Measurements from ENCODE around the gene GALNT17. TPM values are rescaled to one million over a fixed set of nuclear protein-coding genes. Genes with fewer than 3 reads are reported as not detected.
A peak's percentile ranks its signal among the peaks of the same experiment; 100 is the strongest.

GALNT17 gene
- 10 to 100 TPM in 2 of 4 donors, 1 to 10 TPM in 2; 4.4 to 33.8 (median 11.3) TPM for total RNA-seq

DNA sequence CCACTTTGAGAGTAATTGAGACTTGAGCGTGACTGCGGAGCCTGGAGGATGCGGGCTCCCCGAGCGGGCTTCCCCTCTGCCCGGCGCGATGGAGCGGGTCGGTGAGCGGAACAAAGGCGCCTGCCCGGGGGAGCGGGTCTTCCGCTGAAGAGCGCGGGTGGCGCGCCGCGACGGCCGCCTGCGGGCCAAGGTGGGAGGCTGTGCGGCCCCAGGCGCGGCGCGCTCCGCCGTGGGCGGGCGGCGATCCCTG, at the start of gene GALNT17:
Gene GALNT17 (plus strand): TSS at position 18 of the 250 bp plus-strand sequence.
- Histone ChIP-seq H3K9me3 (no peaks in the 10 kb centered on the region), H3K4me1 (peaks cover 0 to 4% of the 10 kb centered on the region in 2 donors), H3K4me3 (peak within 1 kb of the TSS; percentile 47 to 67), H3K36me3 (no peaks in the 10 kb centered on the region), H3K27ac (peak within 1 kb of the TSS; percentile 68 to 69), H3K27me3 (no peaks in the 10 kb centered on the region)
- DNase-seq = no peak
- TF ChIP-seq, protein P1, sequence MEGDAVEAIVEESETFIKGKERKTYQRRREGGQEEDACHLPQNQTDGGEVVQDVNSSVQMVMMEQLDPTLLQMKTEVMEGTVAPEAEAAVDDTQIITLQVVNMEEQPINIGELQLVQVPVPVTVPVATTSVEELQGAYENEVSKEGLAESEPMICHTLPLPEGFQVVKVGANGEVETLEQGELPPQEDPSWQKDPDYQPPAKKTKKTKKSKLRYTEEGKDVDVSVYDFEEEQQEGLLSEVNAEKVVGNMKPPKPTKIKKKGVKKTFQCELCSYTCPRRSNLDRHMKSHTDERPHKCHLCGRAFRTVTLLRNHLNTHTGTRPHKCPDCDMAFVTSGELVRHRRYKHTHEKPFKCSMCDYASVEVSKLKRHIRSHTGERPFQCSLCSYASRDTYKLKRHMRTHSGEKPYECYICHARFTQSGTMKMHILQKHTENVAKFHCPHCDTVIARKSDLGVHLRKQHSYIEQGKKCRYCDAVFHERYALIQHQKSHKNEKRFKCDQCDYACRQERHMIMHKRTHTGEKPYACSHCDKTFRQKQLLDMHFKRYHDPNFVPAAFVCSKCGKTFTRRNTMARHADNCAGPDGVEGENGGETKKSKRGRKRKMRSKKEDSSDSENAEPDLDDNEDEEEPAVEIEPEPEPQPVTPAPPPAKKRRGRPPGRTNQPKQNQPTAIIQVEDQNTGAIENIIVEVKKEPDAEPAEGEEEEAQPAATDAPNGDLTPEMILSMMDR (IDR thresholded peaks at IDR 0.05) = no peak
- no peak for TF ChIP-seq POLR2A (IDR thresholded peaks at IDR 0.05)
- intact Hi-C loops (cut with DNase I; ENCODE audit: low total_unique reads) = no loop called here

DNA sequence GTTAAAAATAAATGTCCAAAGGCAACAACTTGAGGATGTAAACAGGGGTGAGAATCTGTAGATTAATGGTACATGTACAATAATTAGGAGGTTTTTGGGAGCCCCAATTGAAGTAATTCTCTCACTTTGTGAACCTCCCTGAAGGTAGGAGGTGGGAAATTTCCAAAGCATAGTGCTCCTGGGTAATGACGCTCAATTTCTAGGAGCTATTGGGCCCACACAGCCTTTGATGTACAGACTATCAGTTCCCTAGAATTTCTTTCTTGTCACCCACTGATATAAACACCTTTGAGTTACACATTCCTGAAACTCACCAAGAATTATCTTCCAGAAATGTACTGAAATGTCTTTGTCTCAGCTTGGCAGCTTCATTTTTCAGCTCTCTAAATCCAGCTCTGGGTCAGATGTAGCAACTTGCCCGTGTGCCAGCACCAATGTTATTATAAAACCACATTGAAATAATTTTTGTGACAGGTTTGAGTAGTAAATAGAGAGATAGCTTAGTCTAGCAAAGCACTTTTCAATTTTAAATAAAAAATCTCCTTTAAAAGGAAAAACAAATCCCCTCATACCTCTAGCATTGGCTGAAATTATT, 36.6 kb upstream of the GALNT17 start:
- DNase-seq = no peak
- H3K9me3 ChIP-seq = no peaks in the 10 kb centered on the region
- no peak overlapping the region for H3K4me3 ChIP-seq
- no peaks in the 10 kb centered on the region for H3K4me1 ChIP-seq
- TF ChIP-seq, protein P1 (IDR thresholded peaks at IDR 0.05) = no peak
- no peak for TF ChIP-seq POLR2A (IDR thresholded peaks at IDR 0.05)
- H3K27ac ChIP-seq = no peak overlapping the region
- no peaks in the 10 kb centered on the region for H3K36me3 ChIP-seq
- H3K27me3 ChIP-seq = no peaks in the 10 kb centered on the region
- intact Hi-C loops (cut with DNase I; ENCODE audit: low total_unique reads) = no loop called here

DNA sequence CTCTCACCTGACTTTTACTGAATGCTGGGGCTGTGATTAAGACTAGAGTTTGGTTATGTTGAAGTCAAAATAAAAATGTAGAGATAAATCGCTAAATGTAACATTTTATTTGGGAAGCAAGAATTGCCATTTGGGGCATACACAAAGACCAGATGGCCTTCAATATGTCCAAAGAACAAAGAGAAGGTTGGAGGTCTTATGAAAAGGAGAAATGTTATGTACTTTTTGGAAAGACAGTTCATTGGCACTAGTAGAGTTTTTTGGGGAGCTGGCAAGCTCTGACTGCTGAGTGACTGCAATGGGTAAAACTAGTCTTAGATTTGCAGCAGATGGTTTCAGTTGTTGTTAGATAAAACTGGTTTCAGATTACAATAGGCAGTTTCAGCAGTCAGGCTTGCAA, 35.6 kb upstream of the GALNT17 start:
- no peaks in the 10 kb centered on the region for H3K4me1 ChIP-seq
- H3K36me3 ChIP-seq = no peaks in the 10 kb centered on the region
- H3K27ac ChIP-seq = no peak overlapping the region
- DNase-seq = no peak
- intact Hi-C loops (cut with DNase I; ENCODE audit: low total_unique reads) = no loop called here
- TF ChIP-seq POLR2A (IDR thresholded peaks at IDR 0.05) = no peak
- TF ChIP-seq, protein P1 (IDR thresholded peaks at IDR 0.05) = no peak
- no peak overlapping the region for H3K4me3 ChIP-seq
- H3K27me3 ChIP-seq = no peaks in the 10 kb centered on the region
- no peaks in the 10 kb centered on the region for H3K9me3 ChIP-seq

DNA sequence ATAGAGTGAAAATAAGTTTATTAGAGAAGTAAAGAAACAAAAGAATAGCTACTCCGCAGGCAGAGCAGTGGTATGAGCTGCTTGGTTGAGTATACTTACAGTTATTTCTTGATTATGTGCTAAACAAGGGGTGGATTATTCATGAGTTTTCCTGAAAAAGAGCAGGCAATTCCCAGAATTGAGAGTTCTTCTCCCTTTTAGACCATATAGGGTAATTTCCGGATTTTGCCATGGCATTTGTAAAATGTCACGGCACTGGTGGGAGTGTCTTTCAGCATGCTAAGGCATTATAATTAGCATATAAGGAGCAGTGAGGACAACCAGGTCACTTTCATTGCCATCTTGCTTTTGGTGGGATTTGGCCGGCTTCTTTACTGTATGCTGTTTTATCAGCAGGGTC, 25.7 kb upstream of the GALNT17 start:
- Histone ChIP-seq H3K27ac (no peak overlapping the region), H3K27me3 (no peaks in the 10 kb centered on the region), H3K36me3 (no peaks in the 10 kb centered on the region), H3K9me3 (no peaks in the 10 kb centered on the region), H3K4me1 (no peaks in the 10 kb centered on the region), H3K4me3 (no peak overlapping the region)
- intact Hi-C loops (cut with DNase I; ENCODE audit: low total_unique reads) = no loop called here
- TF ChIP-seq, protein P1 (IDR thresholded peaks at IDR 0.05) = no peak
- TF ChIP-seq POLR2A (IDR thresholded peaks at IDR 0.05) = no peak
- DNase-seq = no peak

DNA sequence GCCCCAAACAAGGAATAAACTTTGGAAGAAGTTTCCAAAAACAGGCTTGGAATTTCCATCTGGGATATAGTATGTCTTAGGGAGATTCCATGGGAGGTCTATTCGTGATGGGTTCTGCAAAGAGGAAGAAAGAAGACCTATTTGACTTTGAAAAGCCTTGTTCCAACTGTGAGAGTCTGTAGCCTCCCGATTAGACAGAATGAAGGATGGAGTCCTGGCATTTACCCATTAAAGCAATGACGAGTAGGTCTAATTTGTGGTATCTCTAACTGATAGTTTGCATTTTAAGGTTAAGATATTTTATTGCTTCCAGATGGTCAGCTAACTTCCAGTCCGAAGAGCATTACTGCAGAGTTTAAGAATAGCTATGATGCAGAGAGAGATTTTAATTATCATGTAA, 19.5 kb upstream of the GALNT17 start:
- no peak overlapping the region for H3K4me3 ChIP-seq
- DNase-seq = no peak
- TF ChIP-seq POLR2A (IDR thresholded peaks at IDR 0.05) = no peak
- TF ChIP-seq, protein P1 (IDR thresholded peaks at IDR 0.05) = no peak
- H3K9me3 ChIP-seq = no peaks in the 10 kb centered on the region
- H3K36me3 ChIP-seq = no peaks in the 10 kb centered on the region
- intact Hi-C loops (cut with DNase I; ENCODE audit: low total_unique reads) = no loop called here
- H3K27ac ChIP-seq = no peak overlapping the region
- no peaks in the 10 kb centered on the region for H3K4me1 ChIP-seq
- H3K27me3 ChIP-seq = no peaks in the 10 kb centered on the region

Measured in uterus (tissue), 4 donors.